GM23338 (cell line): ENCODE results near the gene TEPSIN. TPM values are rescaled to one million over a fixed set of nuclear protein-coding genes. Genes with fewer than 3 reads are reported as not detected.

Source experiments
- ATAC-seq: fragments of 200-7000 bp; cut with Tn5 transposase; 3 replicates; pipeline ENCODE4 v1.9.1; 2020
- DNase-seq: peaks from one replicate; pipeline ENCODE4 v3.0.0-alpha.2; 2015; ENCODE audit warnings: low spot score
- H2AFZ ChIP-seq: fragments of 200-600 bp; sonication (generic); 2 replicates; pipeline ENCODE4 v1.8.0; 2016; ENCODE audit warnings: antibody characterized with exemption, mild to moderate bottlenecking, moderate library complexity
- H3F3A ChIP-seq: fragments of 200-600 bp; sonication (generic); replicated peaks from 2 replicates; pipeline ENCODE4 v1.8.0; 2017; ENCODE audit warnings: antibody characterized with exemption, mixed run types, low read depth
- H3K27ac ChIP-seq: fragments of 200-600 bp; sonication (generic); 2 replicates; pipeline ENCODE4 v1.6.1; 2016; ENCODE audit warnings: low read depth
- H3K27me3 ChIP-seq: fragments of 200-600 bp; sonication (generic); 2 replicates; pipeline ENCODE4 v1.8.0; 2016; ENCODE audit warnings: mild to moderate bottlenecking, mixed run types, moderate library complexity; ENCODE audit not compliant: insufficient read depth
- H3K36me3 ChIP-seq: fragments of 200-600 bp; sonication (generic); 2 replicates; pipeline ENCODE4 v1.8.0; 2016; ENCODE audit warnings: mild to moderate bottlenecking; ENCODE audit not compliant: insufficient read depth
- H3K4me1 ChIP-seq: fragments of 200-600 bp; sonication (generic); 2 replicates; pipeline ENCODE4 v1.8.0; 2016; ENCODE audit warnings: mild to moderate bottlenecking, moderate library complexity; ENCODE audit not compliant: insufficient read depth
- H3K4me2 ChIP-seq: fragments of 200-600 bp; sonication (generic); 2 replicates; pipeline ENCODE4 v1.7.1; 2017; ENCODE audit warnings: mixed run types
- H3K4me3 ChIP-seq: fragments of 200-600 bp; sonication (generic); 2 replicates; pipeline ENCODE4 v1.6.1; 2016; ENCODE audit warnings: mixed run types
- H3K79me2 ChIP-seq: fragments of 200-600 bp; sonication (generic); replicated peaks from 2 replicates; pipeline ENCODE4 v1.8.0; 2017; ENCODE audit warnings: mild to moderate bottlenecking; ENCODE audit not compliant: insufficient read depth
- H3K9me2 ChIP-seq: fragments of 200-600 bp; sonication (generic); 2 replicates; pipeline ENCODE4 v1.8.0; 2017; ENCODE audit not compliant: insufficient read depth
- H4K20me1 ChIP-seq: fragments of 200-600 bp; sonication (generic); replicated peaks from 2 replicates; pipeline ENCODE4 v1.8.0; 2017; ENCODE audit warnings: mild to moderate bottlenecking; ENCODE audit not compliant: insufficient read depth
- H3K27ac Mint-ChIP-seq: 2 replicates; pipeline ENCODE4 v1.8.0; 2020; ENCODE audit warnings: inconsistent platforms, mild to moderate bottlenecking, moderate library complexity, mixed read lengths
- H3K27me3 Mint-ChIP-seq: 3 replicates; pipeline ENCODE4 v1.8.0; 2022; ENCODE audit warnings: low read depth, mild to moderate bottlenecking, moderate library complexity, mixed read lengths, inconsistent platforms; ENCODE audit not compliant: insufficient read depth, poor library complexity
- H3K36me3 Mint-ChIP-seq: 3 replicates; pipeline ENCODE4 v1.8.0; 2021; ENCODE audit warnings: low read depth, mild to moderate bottlenecking, inconsistent platforms, moderate library complexity, mixed read lengths
- H3K4me1 Mint-ChIP-seq: 3 replicates; pipeline ENCODE4 v1.8.0; 2020; ENCODE audit warnings: mild to moderate bottlenecking, inconsistent platforms, mixed read lengths
- H3K4me3 Mint-ChIP-seq: 3 replicates; pipeline ENCODE4 v1.8.0; 2021; ENCODE audit warnings: moderate library complexity, mild to moderate bottlenecking, inconsistent platforms, mixed read lengths
- H3K9me3 Mint-ChIP-seq: 3 replicates; pipeline ENCODE4 v1.8.0; 2020; ENCODE audit warnings: moderate library complexity, mild to moderate bottlenecking, inconsistent platforms, mixed read lengths
- CREB1 ChIP-seq: fragments of 250-450 bp; sonication (Bioruptor Pico); IDR thresholded peaks from 2 replicates; pipeline ENCODE4 v1.5.0; 2020; ENCODE audit warnings: low read depth, mild to moderate bottlenecking, moderate library complexity
- CTCF ChIP-seq, 2 experiments: fragments of 200-600 bp in 1 of 2; sonication (generic) in 1 of 2; conservative IDR thresholded peaks; 2 replicates each; pipeline versions ENCODE4 v1.5.1 to v1.6.1; 2016 to 2017; ENCODE audit warnings: antibody characterized with exemption in 2 of 2, low read depth in 2 of 2, mild to moderate bottlenecking in 2 of 2, moderate library complexity in 1 of 2
- ETS1 ChIP-seq: IDR thresholded peaks from 2 replicates; pipeline ENCODE4 v1.6.1; 2016; ENCODE audit warnings: antibody characterized with exemption
- EZH2 ChIP-seq: fragments of 200-600 bp; sonication (generic); IDR thresholded peaks from one replicate; pipeline ENCODE4 v1.8.0; 2017; ENCODE audit warnings: antibody characterized with exemption, mild to moderate bottlenecking, low read depth; ENCODE audit not compliant: unreplicated experiment
- EZH2phosphoT487 ChIP-seq: fragments of 200-600 bp; sonication (generic); IDR thresholded peaks from one replicate; pipeline ENCODE4 v1.8.1; 2018; ENCODE audit warnings: antibody characterized with exemption; ENCODE audit not compliant: unreplicated experiment
- JUNB ChIP-seq: IDR thresholded peaks from one replicate; pipeline ENCODE4 v1.6.1; 2016; ENCODE audit warnings: antibody characterized with exemption; ENCODE audit not compliant: unreplicated experiment
- NANOG ChIP-seq: IDR thresholded peaks from 2 replicates; pipeline ENCODE4 v1.6.1; 2016; ENCODE audit warnings: antibody characterized with exemption, borderline replicate concordance
- POLR2AphosphoS5 ChIP-seq: IDR thresholded peaks from 2 replicates; pipeline ENCODE4 v1.6.1; 2016; ENCODE audit warnings: antibody characterized with exemption, low read depth
- STAT1 ChIP-seq: IDR thresholded peaks from one replicate; pipeline ENCODE4 v1.6.1; 2016; ENCODE audit warnings: antibody characterized with exemption; ENCODE audit not compliant: unreplicated experiment
- ZNF114 ChIP-seq: fragments of 250-450 bp; sonication (Bioruptor Pico); IDR thresholded peaks from 2 replicates; pipeline ENCODE4 v1.5.0; 2020; ENCODE audit warnings: mild to moderate bottlenecking, moderate library complexity
- ZNF331 ChIP-seq: fragments of 250-450 bp; sonication (Bioruptor Pico); IDR thresholded peaks from 2 replicates; pipeline ENCODE4 v1.5.0; 2020; ENCODE audit warnings: low read depth, mild to moderate bottlenecking, moderate library complexity
- polyA plus RNA-seq: library from polyadenylated mRNA; unstranded; fragments of >200 nt; fragmentation: Nextera tagmentation; extraction: Ambion mirVana; gene quantifications from 2 replicates; pipeline ENCODE4 v1.2.1, GENCODE V29; 2016
- total RNA-seq: library from RNA; depleted of rRNA; stranded (reverse); fragments of >200 nt; shearing (Covaris generic); gene quantifications from 2 replicates; pipeline ENCODE4 v1.2.3, GENCODE V29; 2014
- TF ChIP-seq, protein P1 (sequence below): IDR thresholded peaks from one replicate; pipeline ENCODE4 v1.6.1; 2018; ENCODE audit warnings: antibody characterized with exemption; ENCODE audit not compliant: unreplicated experiment
- TF ChIP-seq, protein P2 (sequence below): fragments of 250-450 bp; sonication (Bioruptor Pico); IDR thresholded peaks from 2 replicates; pipeline ENCODE4 v1.5.0; 2020; ENCODE audit warnings: mild to moderate bottlenecking, moderate library complexity

Gene TEPSIN
- total and polyA plus RNA-seq, 2 experiments from 2014 or later = 4.4 to 25.3 TPM

- Histone ChIP-seq H3K4me1 (no peaks in the 10 kb centered on the region), H3K79me2 (peaks cover 4% of the 10 kb centered on the region), H3K9me2 (no peaks in the 10 kb centered on the region), H3K27ac (no peak overlapping the region), H3K4me2 (no peak overlapping the region), H3K36me3 (no peaks in the 10 kb centered on the region), H3F3A (no peaks in the 10 kb centered on the region; the same call in 1 of the 2 replicates), H3K27me3 (no peaks in the 10 kb centered on the region), H4K20me1 (no peaks in the 10 kb centered on the region), H3K4me3 (no peak overlapping the region), H2AFZ (no peak overlapping the region)
- Mint-ChIP-seq H3K4me1 (no peaks in the 10 kb centered on the region), H3K27ac (no peak overlapping the region), H3K9me3 (no peaks in the 10 kb centered on the region; the same call in 2 of the 3 replicates), H3K36me3 (no peaks in the 10 kb centered on the region; the same call in 2 of the 3 replicates), H3K27me3 (peaks cover 4% of the 10 kb centered on the region), H3K4me3 (no peak overlapping the region)
- DNase-seq (no peak), ATAC-seq (no peak)
- TF ChIP-seq ZNF331 (CRISPR knock-in tag) (no peak), EZH2 (no peak), JUNB (no peak), CREB1 (CRISPR knock-in tag) (no peak), EZH2phosphoT487 (no peak), NANOG (no peak), CTCF (conservative IDR thresholded peaks at IDR 0.05; ENCODE audit: low read depth in 2 of 2) (no peak), STAT1 (no peak), ETS1 (no peak), POLR2AphosphoS5 (no peak), ZNF114 (no peak)
- TF ChIP-seq, protein P1, sequence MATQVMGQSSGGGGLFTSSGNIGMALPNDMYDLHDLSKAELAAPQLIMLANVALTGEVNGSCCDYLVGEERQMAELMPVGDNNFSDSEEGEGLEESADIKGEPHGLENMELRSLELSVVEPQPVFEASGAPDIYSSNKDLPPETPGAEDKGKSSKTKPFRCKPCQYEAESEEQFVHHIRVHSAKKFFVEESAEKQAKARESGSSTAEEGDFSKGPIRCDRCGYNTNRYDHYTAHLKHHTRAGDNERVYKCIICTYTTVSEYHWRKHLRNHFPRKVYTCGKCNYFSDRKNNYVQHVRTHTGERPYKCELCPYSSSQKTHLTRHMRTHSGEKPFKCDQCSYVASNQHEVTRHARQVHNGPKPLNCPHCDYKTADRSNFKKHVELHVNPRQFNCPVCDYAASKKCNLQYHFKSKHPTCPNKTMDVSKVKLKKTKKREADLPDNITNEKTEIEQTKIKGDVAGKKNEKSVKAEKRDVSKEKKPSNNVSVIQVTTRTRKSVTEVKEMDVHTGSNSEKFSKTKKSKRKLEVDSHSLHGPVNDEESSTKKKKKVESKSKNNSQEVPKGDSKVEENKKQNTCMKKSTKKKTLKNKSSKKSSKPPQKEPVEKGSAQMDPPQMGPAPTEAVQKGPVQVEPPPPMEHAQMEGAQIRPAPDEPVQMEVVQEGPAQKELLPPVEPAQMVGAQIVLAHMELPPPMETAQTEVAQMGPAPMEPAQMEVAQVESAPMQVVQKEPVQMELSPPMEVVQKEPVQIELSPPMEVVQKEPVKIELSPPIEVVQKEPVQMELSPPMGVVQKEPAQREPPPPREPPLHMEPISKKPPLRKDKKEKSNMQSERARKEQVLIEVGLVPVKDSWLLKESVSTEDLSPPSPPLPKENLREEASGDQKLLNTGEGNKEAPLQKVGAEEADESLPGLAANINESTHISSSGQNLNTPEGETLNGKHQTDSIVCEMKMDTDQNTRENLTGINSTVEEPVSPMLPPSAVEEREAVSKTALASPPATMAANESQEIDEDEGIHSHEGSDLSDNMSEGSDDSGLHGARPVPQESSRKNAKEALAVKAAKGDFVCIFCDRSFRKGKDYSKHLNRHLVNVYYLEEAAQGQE = no peak
- TF ChIP-seq, protein P2, sequence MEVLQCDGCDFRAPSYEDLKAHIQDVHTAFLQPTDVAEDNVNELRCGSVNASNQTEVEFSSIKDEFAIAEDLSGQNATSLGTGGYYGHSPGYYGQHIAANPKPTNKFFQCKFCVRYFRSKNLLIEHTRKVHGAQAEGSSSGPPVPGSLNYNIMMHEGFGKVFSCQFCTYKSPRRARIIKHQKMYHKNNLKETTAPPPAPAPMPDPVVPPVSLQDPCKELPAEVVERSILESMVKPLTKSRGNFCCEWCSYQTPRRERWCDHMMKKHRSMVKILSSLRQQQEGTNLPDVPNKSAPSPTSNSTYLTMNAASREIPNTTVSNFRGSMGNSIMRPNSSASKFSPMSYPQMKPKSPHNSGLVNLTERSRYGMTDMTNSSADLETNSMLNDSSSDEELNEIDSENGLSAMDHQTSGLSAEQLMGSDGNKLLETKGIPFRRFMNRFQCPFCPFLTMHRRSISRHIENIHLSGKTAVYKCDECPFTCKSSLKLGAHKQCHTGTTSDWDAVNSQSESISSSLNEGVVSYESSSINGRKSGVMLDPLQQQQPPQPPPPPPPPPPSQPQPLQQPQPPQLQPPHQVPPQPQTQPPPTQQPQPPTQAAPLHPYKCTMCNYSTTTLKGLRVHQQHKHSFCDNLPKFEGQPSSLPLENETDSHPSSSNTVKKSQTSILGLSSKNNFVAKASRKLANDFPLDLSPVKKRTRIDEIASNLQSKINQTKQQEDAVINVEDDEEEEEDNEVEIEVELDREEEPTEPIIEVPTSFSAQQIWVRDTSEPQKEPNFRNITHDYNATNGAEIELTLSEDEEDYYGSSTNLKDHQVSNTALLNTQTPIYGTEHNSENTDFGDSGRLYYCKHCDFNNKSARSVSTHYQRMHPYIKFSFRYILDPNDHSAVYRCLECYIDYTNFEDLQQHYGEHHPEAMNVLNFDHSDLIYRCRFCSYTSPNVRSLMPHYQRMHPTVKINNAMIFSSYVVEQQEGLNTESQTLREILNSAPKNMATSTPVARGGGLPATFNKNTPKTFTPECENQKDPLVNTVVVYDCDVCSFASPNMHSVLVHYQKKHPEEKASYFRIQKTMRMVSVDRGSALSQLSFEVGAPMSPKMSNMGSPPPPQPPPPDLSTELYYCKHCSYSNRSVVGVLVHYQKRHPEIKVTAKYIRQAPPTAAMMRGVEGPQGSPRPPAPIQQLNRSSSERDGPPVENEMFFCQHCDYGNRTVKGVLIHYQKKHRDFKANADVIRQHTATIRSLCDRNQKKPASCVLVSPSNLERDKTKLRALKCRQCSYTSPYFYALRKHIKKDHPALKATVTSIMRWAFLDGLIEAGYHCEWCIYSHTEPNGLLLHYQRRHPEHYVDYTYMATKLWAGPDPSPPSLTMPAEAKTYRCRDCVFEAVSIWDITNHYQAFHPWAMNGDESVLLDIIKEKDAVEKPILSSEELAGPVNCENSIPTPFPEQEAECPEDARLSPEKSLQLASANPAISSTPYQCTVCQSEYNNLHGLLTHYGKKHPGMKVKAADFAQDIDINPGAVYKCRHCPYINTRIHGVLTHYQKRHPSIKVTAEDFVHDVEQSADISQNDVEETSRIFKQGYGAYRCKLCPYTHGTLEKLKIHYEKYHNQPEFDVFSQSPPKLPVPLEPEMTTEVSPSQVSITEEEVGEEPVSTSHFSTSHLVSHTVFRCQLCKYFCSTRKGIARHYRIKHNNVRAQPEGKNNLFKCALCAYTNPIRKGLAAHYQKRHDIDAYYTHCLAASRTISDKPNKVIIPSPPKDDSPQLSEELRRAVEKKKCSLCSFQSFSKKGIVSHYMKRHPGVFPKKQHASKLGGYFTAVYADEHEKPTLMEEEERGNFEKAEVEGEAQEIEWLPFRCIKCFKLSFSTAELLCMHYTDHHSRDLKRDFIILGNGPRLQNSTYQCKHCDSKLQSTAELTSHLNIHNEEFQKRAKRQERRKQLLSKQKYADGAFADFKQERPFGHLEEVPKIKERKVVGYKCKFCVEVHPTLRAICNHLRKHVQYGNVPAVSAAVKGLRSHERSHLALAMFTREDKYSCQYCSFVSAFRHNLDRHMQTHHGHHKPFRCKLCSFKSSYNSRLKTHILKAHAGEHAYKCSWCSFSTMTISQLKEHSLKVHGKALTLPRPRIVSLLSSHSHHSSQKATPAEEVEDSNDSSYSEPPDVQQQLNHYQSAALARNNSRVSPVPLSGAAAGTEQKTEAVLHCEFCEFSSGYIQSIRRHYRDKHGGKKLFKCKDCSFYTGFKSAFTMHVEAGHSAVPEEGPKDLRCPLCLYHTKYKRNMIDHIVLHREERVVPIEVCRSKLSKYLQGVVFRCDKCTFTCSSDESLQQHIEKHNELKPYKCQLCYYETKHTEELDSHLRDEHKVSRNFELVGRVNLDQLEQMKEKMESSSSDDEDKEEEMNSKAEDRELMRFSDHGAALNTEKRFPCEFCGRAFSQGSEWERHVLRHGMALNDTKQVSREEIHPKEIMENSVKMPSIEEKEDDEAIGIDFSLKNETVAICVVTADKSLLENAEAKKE (CRISPR knock-in tag) = no peak
Measured at GRCh38 chr17:81207610-81208581, 31.0 kb downstream of the TEPSIN start.
